ENCODE measurements around the gene ZFR. TPM values are rescaled to one million over a fixed set of nuclear protein-coding genes. Genes with fewer than 3 reads are reported as not detected.

ZFR gene
- total RNA-seq, 4 donors from 2014 or later = 76.4 to 98.4 (median 84.7) TPM

- no peak for TF ChIP-seq CTCF (IDR thresholded peaks at IDR 0.05)
- no peak for DNase-seq (ENCODE audit: low spot score)
- no peak for ATAC-seq (ENCODE audit: low FRiP score)
These were observed 34.6 kb upstream of the ZFR start for GRCh38 chr5:32479096-32479495.

GRCh38 chr5:32476891-32477290 lies 32.4 kb upstream of the ZFR start:
- no peak for TF ChIP-seq CTCF (IDR thresholded peaks at IDR 0.05)
- no peak for ATAC-seq (ENCODE audit: low FRiP score)
- no peak for DNase-seq (ENCODE audit: low spot score)

GRCh38 chr5:32475334-32476097 lies 31.0 kb upstream of the ZFR start:
- ATAC-seq (ENCODE audit: low FRiP score) = no peak
- no peak for DNase-seq (ENCODE audit: low spot score)
- TF ChIP-seq CTCF (IDR thresholded peaks at IDR 0.05) = no peak

- ATAC-seq (ENCODE audit: low FRiP score) = no peak
- no peak for TF ChIP-seq CTCF (IDR thresholded peaks at IDR 0.05)
- no peak for DNase-seq (ENCODE audit: low spot score)
These were observed 29.8 kb upstream of the ZFR start for GRCh38 chr5:32474209-32474854.

GRCh38 chr5:32473072-32473471 lies 28.5 kb upstream of the ZFR start:
- no peak for TF ChIP-seq CTCF (IDR thresholded peaks at IDR 0.05)
- no peak for ATAC-seq (ENCODE audit: low FRiP score)
- DNase-seq (ENCODE audit: low spot score) = no peak

- no peak for ATAC-seq (ENCODE audit: low FRiP score)
- DNase-seq (ENCODE audit: low spot score) = no peak
- no peak for TF ChIP-seq CTCF (IDR thresholded peaks at IDR 0.05)
These were observed 27.2 kb upstream of the ZFR start for GRCh38 chr5:32471784-32472183.

GRCh38 chr5:32465076-32465475 lies 20.5 kb upstream of the ZFR start:
- DNase-seq (ENCODE audit: low spot score) (no peak), ATAC-seq (ENCODE audit: low FRiP score) (no peak)
- no peak for TF ChIP-seq CTCF (IDR thresholded peaks at IDR 0.05)

All from omental fat pad (tissue), 4 donors.